NCI-H446 treated with DMSO at 0.1 percent for 48 hours (cell line): Measurements from ENCODE around the gene CDK8.

Experiments used
- DNase-seq: peaks from one replicate; lab custom pipeline; 2025; lab: John Stamatoyannopoulos, UW

CDK8 gene

DNA sequence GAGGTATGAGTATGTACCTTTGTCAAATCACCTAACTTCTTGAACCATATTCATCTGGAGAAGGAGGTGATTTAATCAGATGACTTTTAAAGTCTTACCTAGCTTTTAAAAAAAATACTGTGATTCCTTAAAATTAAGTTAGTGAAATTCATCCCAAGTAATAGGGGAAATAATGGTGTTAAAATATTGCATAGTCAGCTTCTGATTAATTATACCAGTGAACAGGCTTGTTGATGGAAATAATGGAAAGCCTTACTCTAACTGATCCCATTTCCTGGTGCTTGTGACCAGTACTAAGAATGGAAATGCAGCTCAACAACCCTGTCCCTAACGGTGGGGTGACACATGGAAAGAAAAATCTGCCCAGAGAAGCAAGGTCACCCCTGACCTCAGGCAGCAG, 130.7 kb downstream of the CDK8 start:
- DNase-seq: no peak

DNA sequence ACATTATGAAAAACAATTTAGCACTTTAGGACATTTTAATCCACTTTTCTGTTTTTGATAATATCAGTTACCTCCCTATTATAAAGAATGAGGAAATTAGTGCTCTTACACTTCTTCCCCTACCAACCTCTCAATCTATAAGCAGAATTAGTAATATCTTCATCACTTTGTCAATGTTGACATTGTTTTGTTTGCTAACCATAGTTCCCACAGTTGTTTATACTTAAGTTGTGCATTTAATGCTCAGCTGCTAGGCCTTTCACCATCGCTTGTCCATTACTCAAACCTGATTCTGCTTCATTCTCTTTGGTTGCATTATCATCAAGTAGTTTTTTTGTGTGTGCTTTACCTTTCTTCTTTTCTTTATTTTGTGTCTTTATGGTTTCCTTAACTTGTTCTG, 132.1 kb downstream of the CDK8 start:
- no peak for DNase-seq

DNA sequence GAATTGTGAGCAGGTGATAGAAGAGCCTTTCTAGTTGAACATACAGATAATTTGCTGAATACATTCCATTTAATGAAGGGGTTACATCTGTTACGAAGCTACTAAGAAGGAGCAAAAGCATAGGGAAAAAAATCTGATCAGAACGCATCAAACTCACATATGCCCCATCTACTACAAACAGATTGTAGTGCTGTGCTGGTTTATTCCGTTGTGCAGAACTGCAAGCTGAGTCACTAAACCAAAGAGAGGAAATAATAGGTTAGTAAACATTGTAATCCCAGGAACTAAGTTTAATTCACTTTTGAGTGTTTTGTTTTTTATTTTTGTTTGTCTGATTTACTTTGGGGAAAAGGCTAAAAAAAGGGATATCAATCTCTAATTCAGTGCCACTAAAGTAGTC, 136.3 kb downstream of the CDK8 start:
- no peak for DNase-seq

GRCh38 chr13:26400545-26400944, 146.6 kb downstream of the CDK8 start:
- DNase-seq: no peak

GRCh38 chr13:26401069-26401468, 147.1 kb downstream of the CDK8 start:
- DNase-seq: no peak

- DNase-seq: no peak
Measured at GRCh38 chr13:26401578-26402021, 147.7 kb downstream of the CDK8 start.

GRCh38 chr13:26406791-26407190, 152.9 kb downstream of the CDK8 start:
- DNase-seq: no peak

GRCh38 chr13:26411206-26411605, 157.3 kb downstream of the CDK8 start:
- no peak for DNase-seq

- no peak for DNase-seq
Measured at GRCh38 chr13:26412263-26412662, 158.3 kb downstream of the CDK8 start.

GRCh38 chr13:26412936-26413716, 159.2 kb downstream of the CDK8 start:
- no peak for DNase-seq

DNA sequence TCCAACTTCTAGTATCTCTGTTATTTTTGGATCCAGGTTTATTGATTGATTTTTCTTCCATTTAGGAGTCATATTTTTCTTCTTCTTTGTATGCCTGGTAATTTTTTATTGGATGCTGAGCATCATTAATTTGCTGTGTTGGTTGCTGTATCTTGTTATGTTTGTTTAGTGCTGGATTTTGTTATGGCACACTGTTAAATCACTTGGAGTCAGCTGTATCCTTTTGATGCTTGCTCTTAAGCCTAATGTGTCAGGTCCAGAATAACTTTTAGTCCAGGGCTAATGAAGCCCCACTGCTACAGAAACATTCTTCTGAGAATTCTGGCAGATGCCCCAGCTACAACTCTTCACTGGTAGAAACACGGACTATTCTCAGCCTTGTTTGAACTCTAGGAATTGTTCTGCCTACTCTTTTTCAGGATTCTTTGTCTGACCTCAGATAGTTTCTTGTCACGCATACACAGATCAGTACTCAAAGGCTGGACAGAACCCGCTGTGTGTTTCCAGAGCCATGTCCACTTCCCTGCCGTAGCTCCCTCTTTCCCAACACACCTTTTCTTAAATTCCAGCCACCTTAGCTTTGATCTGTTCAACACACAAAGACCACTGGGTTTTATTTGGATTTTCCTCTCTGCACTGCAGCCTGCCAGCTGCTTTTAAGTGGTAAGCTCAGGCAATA, 166.5 kb downstream of the CDK8 start:
- no peak for DNase-seq

DNA sequence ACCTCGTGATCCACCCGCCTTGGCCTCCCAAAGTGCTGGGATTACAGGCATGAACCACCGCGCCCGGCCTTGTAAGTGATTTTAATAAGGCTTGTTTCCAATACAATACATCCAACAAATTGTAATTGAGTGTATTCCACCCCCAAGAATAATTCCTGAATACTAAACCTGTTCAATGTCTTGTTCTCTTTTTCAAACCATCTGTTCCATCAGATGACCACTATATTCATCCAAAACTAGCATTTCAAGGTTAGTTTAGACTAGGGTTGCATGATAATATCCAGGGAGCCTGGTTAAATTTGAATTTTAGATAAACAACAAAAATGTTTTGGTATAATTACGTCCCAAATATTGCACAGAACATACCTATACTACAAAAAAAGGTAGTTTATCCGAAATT, 168.1 kb downstream of the CDK8 start:
- DNase-seq: no peak

- no peak for DNase-seq
Measured at GRCh38 chr13:26423629-26424028, 169.7 kb downstream of the CDK8 start.

GRCh38 chr13:26424181-26424580, 170.3 kb downstream of the CDK8 start:
- no peak for DNase-seq

GRCh38 chr13:26425443-26426358, 171.8 kb downstream of the CDK8 start:
- no peak for DNase-seq

DNA sequence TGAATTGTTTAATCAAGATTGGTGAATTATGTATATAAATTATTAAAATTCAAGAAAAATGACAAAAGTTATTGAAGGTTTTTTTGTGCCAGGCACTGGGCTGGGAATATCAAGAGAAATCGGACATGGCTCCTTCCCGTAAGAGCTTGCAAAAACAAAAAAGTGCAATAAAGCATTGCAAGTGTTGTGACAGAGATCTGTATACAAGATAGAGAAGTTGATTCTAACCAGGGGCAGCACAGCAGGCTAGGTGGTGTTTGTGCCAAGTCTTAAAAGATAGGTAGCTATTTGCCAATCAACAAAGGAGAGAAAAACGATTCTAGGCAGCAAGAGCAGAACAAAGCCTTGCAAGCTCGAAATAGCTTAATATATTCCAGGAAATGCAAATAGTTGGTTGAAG, 179.8 kb downstream of the CDK8 start:
- DNase-seq: no peak

DNA sequence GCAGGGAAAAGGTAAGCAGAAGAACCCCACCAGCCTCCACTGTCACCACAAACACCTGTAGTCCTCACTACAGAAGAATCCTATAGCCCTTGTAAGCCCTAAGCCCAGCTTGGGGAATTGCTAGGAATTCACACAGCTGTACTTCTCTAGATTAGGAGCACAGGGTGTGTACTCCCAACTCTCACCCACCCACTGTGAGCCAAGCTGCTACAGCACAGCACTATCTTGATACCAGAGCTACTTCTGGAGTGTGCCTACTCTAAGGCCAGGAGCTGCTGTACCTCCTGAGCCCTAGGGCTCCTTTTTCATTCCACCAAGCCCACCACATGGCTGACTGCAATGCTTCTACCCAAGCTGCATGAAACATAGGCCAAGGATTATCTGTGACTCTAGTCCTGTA, 181.2 kb downstream of the CDK8 start:
- no peak for DNase-seq

GRCh38 chr13:26435646-26436045, 181.7 kb downstream of the CDK8 start:
- DNase-seq: no peak

GRCh38 chr13:26436914-26437313, 183.0 kb downstream of the CDK8 start:
- DNase-seq: no peak

- DNase-seq: no peak
Measured at GRCh38 chr13:26440111-26440510, 186.2 kb downstream of the CDK8 start.

- DNase-seq: no peak
Measured at GRCh38 chr13:26441476-26441875, 187.5 kb downstream of the CDK8 start.

- DNase-seq: no peak
Measured at GRCh38 chr13:26442541-26442940, 188.6 kb downstream of the CDK8 start.

DNA sequence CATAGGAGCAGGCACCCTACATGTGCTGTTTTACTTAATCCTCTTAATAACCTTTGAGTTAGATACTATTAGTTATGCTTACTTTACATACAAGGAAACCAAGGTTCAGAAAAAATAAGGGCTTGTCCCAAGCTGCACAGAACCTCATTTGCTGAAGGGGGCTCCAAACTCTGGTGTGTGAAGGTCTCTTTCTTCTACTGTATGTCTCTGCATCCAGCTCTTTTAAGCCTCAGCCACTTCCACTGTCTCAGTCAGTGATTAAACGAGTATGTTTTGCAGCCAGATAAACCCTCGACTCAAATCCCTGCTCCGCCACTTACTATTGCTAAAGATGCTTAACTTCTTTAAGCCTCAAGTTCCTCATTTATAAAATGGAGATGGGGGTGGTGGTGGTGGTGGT, 191.2 kb downstream of the CDK8 start:
- DNase-seq: no peak
